SK-N-SH treated with all-trans-retinoic acid at 6 μM for 48 hours (cell line): ENCODE data around the gene TRABD2B.

Experiments
- ATAC-seq: fragments of 200-7000 bp; cut with Tn5 transposase; 3 replicates; pipeline ENCODE4 v1.9.1; 2020; ENCODE audit warnings: mild to moderate bottlenecking, moderate library complexity
- CREB5 ChIP-seq: fragments of 250-450 bp; sonication (Bioruptor Pico); IDR thresholded peaks from 2 replicates; pipeline ENCODE4 v1.5.1; 2020; ENCODE audit warnings: low read depth, mild to moderate bottlenecking, moderate library complexity
- CSDC2 ChIP-seq: fragments of 250-450 bp; sonication (Bioruptor Pico); IDR thresholded peaks from 2 replicates; pipeline ENCODE4 v1.5.0; 2020; ENCODE audit warnings: mild to moderate bottlenecking, moderate library complexity
- CSRNP3 ChIP-seq: fragments of 250-450 bp; sonication (Bioruptor Pico); IDR thresholded peaks from 2 replicates; pipeline ENCODE4 v1.5.1; 2021; ENCODE audit warnings: mild to moderate bottlenecking, moderate library complexity
- ESRRG ChIP-seq: fragments of 250-450 bp; sonication (Bioruptor Pico); IDR thresholded peaks from 2 replicates; pipeline ENCODE4 v1.6.1; 2021; ENCODE audit warnings: mild to moderate bottlenecking
- GLIS3 ChIP-seq: fragments of 250-450 bp; sonication (Bioruptor Pico); IDR thresholded peaks from 2 replicates; pipeline ENCODE4 v1.5.0; 2020; ENCODE audit warnings: mild to moderate bottlenecking, moderate library complexity
- ISL1 ChIP-seq: fragments of 250-450 bp; sonication (Bioruptor Pico); IDR thresholded peaks from 2 replicates; pipeline ENCODE4 v2.1.2; 2022; ENCODE audit warnings: mild to moderate bottlenecking, moderate library complexity
- OSR1 ChIP-seq: fragments of 250-450 bp; sonication (Bioruptor Pico); IDR thresholded peaks from 2 replicates; pipeline ENCODE4 v1.8.0; 2022; ENCODE audit warnings: moderate library complexity, mild to moderate bottlenecking, inconsistent platforms
- PATZ1 ChIP-seq: fragments of 250-450 bp; sonication (Bioruptor Pico); IDR thresholded peaks from 2 replicates; pipeline ENCODE4 v1.8.0; 2020; ENCODE audit warnings: mild to moderate bottlenecking, moderate library complexity, borderline replicate concordance
- POU6F1 ChIP-seq: fragments of 250-450 bp; sonication (Bioruptor Pico); IDR thresholded peaks from 2 replicates; pipeline ENCODE4 v1.8.0; 2021; ENCODE audit warnings: low read depth, mild to moderate bottlenecking, moderate library complexity, borderline replicate concordance
- PPARA ChIP-seq: fragments of 250-450 bp; sonication (Bioruptor Pico); IDR thresholded peaks from 2 replicates; pipeline ENCODE4 v1.5.0; 2020; ENCODE audit warnings: mild to moderate bottlenecking, borderline replicate concordance
- SNAI2 ChIP-seq: fragments of 250-450 bp; sonication (Bioruptor Pico); IDR thresholded peaks from 2 replicates; pipeline ENCODE4 v1.5.0; 2020; ENCODE audit warnings: mild to moderate bottlenecking, moderate library complexity
- TCF4 ChIP-seq: fragments of 250-450 bp; sonication (Bioruptor Pico); IDR thresholded peaks from 2 replicates; pipeline ENCODE4 v1.8.0; 2021; ENCODE audit warnings: mild to moderate bottlenecking, moderate library complexity, borderline replicate concordance
- TOX ChIP-seq: fragments of 250-450 bp; sonication (Bioruptor Pico); IDR thresholded peaks from 2 replicates; pipeline ENCODE4 v1.8.0; 2021; ENCODE audit warnings: mild to moderate bottlenecking, moderate library complexity, borderline replicate concordance
- TSHZ2 ChIP-seq: fragments of 250-450 bp; sonication (Bioruptor Pico); IDR thresholded peaks from 2 replicates; pipeline ENCODE4 v1.5.0; 2020; ENCODE audit warnings: mild to moderate bottlenecking, moderate library complexity
- ZC3H10 ChIP-seq: fragments of 250-450 bp; sonication (Bioruptor Pico); IDR thresholded peaks from 2 replicates; pipeline ENCODE4 v1.5.1; 2021; ENCODE audit warnings: mild to moderate bottlenecking, moderate library complexity
- ZFP3 ChIP-seq: fragments of 250-450 bp; sonication (Bioruptor Pico); IDR thresholded peaks from 2 replicates; pipeline ENCODE4 v1.5.0; 2020; ENCODE audit warnings: mild to moderate bottlenecking, moderate library complexity
- ZFP30 ChIP-seq: fragments of 450-650 bp; formaldehyde crosslinking; IDR thresholded peaks from 2 replicates; pipeline ENCODE4 v1.5.0; 2022; ENCODE audit warnings: mild to moderate bottlenecking, moderate library complexity
- ZNF565 ChIP-seq: fragments of 450-650 bp; formaldehyde crosslinking; conservative IDR thresholded peaks from 2 replicates; pipeline ENCODE4 v1.5.0; 2020; ENCODE audit warnings: low read depth, mild to moderate bottlenecking, moderate library complexity
- ZNF8 ChIP-seq: fragments of 450-650 bp; formaldehyde crosslinking; IDR thresholded peaks from 2 replicates; pipeline ENCODE4 v1.5.0; 2020; ENCODE audit warnings: mild to moderate bottlenecking, moderate library complexity

TRABD2B gene

GRCh38 chr1:47903723-47904122 is 93.5 kb downstream of the TRABD2B start:
- TF ChIP-seq PATZ1 (CRISPR knock-in tag) (no peak), ISL1 (CRISPR knock-in tag) (no peak), CSRNP3 (CRISPR knock-in tag) (no peak), ESRRG (CRISPR knock-in tag) (no peak), CREB5 (CRISPR knock-in tag) (no peak), OSR1 (CRISPR knock-in tag) (no peak), ZFP3 (CRISPR knock-in tag) (no peak), ZC3H10 (CRISPR knock-in tag) (no peak), TOX (CRISPR knock-in tag) (no peak), TSHZ2 (CRISPR knock-in tag) (no peak), CSDC2 (CRISPR knock-in tag) (no peak), POU6F1 (CRISPR knock-in tag) (no peak), ZNF8 (CRISPR knock-in tag) (no peak), TCF4 (CRISPR knock-in tag) (no peak), SNAI2 (CRISPR knock-in tag) (no peak), ZFP30 (CRISPR knock-in tag) (no peak), GLIS3 (CRISPR knock-in tag) (no peak), ZNF565 (no peak), PPARA (CRISPR knock-in tag) (no peak)
- no peak for ATAC-seq

GRCh38 chr1:47901001-47901575 is 96.1 kb downstream of the TRABD2B start:
- TF ChIP-seq ZNF8 (CRISPR knock-in tag) (no peak), PATZ1 (CRISPR knock-in tag) (no peak), CREB5 (CRISPR knock-in tag) (no peak), ZC3H10 (CRISPR knock-in tag) (no peak), TOX (CRISPR knock-in tag) (no peak), TSHZ2 (CRISPR knock-in tag) (no peak)
- ATAC-seq = no peak
